ENCODE measurements around the gene EPSTI1.

The EPSTI1 gene

GRCh38 chr13:42970824-42971690 lies 21.0 kb downstream of the EPSTI1 start:
- DNase-seq, result no peak

DNA sequence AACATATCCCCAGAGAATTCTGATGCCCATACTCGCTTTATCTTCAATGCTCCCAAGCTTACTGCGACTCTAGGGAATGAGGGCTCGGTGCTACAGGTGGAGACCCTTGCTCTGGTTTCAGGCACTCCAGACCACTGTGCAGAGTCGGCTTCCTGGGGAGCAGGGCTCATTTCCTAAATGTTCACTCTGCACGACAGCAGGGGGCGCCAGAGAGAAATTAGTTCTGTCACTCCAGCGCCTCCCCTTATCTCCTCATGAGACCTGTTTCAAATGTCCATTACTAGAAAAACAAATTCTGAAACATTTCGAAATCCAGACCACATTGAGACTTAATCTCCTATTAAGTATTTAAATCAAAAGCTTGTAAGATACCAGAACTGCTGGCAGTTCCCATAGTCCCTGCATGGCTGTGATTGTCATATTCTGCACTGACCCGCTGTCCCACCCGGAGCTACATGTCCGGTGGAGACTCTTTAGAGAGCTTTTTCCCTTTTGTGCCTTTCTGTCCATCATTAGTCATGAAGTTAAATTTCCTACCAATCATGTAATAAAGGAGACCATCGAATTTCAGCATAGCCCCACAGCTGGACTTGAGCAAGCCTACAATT lies 22.4 kb downstream of the EPSTI1 start:
- no peak for DNase-seq

GRCh38 chr13:42968906-42969305 lies 23.1 kb downstream of the EPSTI1 start:
- DNase-seq, result no peak

- no peak for DNase-seq
Measured at GRCh38 chr13:42967660-42968059, 24.4 kb downstream of the EPSTI1 start.

DNA sequence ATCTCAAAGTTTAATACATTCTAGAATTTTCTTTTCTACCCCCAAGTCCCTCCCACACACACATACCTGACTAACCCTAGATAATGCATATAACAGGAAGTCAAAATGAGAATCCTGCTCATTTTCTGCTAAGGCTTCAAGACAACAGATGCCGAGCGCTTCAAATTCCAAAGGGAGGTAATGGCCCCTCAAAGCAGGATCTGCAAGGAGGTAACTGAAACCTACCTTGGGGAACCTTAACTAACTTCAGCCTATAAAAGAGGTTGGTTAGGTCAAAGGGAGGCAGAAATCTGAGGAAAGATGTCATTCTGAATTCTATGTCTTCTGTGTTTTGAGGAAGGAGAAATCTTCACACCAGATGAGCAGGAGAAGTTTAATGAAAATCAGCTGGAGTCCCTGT lies 26.8 kb downstream of the EPSTI1 start:
- no peak for DNase-seq

- no peak for DNase-seq
Measured at GRCh38 chr13:42964761-42965161, 27.3 kb downstream of the EPSTI1 start.

GRCh38 chr13:42959615-42960014 lies 32.4 kb downstream of the EPSTI1 start:
- DNase-seq, result no peak

DNA sequence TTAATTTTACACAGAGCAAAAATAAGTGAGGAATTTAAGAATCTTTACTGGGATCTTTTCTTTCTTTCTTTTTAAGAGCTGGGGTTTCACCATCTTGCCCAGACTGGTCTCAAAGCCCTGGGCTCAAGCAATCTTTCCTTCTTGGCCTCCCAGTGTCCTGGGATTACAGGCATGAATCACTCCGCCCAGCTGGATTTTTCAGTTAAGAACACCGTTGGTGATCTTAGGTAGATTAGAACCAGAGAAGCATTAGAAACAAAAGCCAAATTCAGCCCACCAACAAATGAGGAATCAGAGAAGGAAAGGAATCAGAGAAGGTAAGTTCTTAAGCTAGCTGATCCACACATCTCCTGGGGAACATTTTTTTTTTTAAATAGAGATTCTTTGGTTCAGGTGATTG lies 34.2 kb downstream of the EPSTI1 start:
- DNase-seq, result no peak

DNA sequence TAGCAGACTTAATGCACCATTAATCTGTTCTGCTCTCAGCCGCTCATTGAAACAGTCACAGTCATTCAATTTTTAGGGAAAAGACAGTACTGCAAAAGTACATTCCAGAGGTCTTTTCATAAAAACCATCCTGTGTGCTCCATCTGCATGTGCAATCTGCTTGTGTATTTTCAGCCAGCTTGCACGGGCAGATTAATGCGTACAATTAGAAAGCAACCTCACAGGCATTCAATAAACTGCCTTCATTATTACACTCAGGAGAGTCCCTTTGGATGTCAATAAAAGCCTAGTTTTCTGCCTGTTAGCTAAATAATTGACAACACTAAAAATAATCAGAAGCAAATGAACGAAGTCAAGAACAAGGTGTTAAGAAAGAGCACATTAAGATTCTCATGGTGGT lies 41.9 kb downstream of the EPSTI1 start:
- DNase-seq, result no peak

DNA sequence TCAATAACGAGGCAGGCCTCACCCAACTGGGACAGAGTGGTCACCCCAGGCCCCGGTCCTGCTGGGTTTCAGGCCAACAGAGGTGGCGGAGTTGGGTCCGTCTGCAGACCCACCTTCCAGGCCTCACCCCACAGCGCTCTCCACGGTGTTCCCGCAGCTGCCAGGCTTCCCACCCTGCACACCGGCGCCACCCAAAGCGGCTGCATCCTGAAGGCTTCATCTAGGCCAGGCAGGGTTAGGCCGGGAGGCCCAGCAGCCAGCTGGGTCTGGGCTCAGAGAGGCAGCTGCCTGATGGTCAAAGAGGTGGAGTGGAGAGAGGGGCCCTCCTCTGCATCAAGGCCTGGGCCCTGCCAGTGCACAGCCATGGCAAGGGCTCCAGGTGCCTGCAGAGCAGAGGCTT lies 44.1 kb downstream of the EPSTI1 start:
- no peak for DNase-seq

DNA sequence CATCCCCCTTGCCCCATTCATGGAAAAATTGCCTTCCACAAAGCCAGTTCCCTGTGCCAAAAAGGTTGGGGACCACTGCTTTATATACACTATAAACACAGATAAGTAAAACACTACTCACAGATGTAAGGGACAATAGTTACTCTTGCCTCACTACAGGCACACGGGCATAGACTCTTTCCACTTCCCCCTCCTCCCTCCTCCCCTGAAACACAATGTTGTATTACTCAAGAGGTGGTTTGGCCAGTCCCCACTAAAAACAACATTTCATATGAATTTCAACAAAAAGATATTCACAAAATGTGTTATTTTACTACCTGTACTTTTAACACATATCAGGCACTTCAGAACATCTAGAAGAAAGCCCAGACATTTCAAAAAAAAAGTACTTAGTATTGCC lies 45.1 kb downstream of the EPSTI1 start:
- no peak for DNase-seq

DNA sequence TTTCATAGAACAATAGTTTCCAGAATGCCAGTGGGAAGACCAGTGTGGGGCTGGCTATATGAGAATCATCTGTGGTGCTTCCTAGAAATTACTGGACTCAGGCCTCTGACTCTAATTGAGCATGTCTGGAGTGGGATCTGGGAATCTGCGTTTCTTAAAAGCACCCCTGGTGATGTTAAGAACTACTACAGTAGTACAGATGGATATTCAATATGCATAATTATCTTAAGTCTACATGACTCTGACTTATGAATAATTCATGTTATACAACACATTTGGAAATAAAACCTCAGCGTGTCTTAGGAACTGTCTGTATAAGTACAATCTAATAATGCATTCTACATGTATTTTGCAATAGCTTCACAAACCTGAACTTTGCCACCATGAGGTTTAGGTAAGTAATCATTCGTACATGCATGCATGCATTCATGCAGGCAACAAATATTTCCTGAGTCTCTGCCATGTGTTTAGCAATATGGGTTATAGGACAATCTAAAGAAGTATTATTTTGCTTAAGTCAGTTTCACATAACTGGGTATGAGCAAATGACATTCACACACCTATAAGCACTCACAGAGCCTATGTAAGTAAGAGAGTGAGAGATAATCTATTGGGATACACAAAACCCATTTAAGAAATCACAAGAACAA lies 62.0 kb downstream of the EPSTI1 start:
- DNase-seq, result no peak

DNA sequence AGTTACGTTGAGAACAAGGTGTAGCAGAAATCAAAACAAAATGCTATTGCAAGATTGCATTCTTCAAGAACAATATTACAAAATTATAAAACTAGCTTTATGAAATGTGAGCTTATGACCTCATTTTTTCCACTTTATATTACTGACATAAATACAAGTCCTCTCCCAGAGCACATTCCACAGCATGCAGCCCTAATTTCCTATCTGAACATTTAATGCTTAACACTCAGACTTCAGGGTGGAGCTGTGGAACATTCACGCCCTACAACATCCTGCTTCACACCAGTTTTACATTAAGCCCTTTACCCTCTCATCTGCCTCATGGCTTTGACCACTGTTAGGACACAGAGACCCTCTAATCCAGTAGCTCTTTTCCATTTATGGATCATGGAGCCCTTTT lies 65.5 kb downstream of the EPSTI1 start:
- DNase-seq, result no peak

DNA sequence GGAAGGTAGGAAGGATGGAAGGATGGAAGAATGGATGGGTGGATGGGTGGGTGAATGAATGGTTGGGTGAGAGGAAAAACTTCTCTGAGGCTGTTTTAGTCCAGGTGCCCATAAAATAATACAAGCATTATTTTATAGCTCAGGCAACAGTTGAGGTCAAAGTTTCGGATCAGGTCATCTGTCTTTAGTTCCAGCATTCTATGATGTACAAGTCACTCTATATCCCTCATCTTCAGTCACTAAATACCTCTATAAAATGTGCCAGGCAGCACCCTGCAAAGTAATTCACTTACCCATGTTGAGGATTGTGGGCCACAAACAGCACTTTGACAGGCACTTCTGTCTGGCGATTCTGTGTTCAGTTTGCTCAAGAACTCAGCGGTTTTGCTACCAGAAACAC lies 66.0 kb downstream of the EPSTI1 start:
- no peak for DNase-seq

- DNase-seq, result no peak
Measured at GRCh38 chr13:42925626-42926025, 66.4 kb downstream of the EPSTI1 start.

DNA sequence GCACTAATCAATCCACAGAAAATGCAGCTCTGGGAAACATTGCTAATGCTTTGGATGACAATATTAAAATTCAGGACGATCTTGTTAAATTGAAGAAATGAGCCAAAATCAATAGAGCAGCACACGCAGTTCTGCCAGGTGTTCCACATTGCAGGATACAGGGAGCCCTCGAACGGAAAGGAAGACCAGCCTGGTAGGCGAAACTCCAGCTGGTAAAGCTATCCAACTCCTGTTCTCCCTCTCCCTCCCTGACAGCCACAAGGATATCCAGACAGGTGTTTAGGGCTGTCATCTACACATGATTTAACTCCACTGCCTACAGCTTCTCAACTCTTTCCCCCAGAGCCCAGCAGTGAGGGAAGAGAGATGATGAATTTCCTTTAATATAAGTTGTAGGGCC lies 67.7 kb downstream of the EPSTI1 start:
- no peak for DNase-seq

GRCh38 chr13:42907745-42908144 lies 84.3 kb downstream of the EPSTI1 start:
- no peak for DNase-seq

DNA sequence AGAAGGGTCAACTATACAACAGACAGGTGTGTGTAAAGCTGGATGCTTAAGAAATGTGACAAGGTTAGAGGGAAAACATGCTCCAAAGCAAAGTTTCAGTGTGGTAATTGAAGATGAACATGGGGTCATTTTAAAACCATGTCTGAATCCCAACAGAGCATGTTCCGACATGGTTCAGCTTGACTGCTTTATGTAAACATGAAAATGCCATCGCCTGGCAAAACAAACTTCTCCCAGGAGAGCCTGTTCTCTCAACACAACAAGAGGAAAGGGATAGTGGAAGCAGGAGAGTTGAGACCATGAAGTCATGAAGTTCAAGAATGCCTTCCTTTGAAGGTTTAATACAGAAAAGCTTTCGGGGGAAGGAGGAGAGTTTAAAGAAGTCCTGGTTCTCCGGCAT lies 85.8 kb downstream of the EPSTI1 start:
- DNase-seq, result no peak

GRCh38 chr13:42905579-42905978 lies 86.5 kb downstream of the EPSTI1 start:
- no peak for DNase-seq

- no peak for DNase-seq
Measured at GRCh38 chr13:42899266-42899665, 92.8 kb downstream of the EPSTI1 start.

DNA sequence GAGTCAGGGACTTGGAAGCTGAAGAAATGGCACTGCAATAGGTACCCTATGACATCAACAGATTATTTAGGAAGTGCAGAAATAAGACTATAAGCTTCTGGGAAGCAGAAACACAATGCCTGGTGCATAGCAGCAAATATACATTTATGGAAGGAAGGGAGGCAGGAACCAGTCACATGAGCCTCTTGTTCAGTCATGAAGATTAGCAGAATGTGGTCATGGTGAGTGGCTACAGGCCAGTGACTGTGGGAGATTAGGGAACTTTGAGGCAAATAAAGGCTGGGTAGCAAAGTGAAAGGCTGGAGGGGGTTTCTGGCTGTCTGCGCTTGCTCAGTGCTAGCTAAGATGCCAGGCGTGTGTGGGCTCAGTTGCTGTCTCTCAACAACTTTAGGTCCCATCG lies 96.3 kb downstream of the EPSTI1 start:
- no peak for DNase-seq

DNA sequence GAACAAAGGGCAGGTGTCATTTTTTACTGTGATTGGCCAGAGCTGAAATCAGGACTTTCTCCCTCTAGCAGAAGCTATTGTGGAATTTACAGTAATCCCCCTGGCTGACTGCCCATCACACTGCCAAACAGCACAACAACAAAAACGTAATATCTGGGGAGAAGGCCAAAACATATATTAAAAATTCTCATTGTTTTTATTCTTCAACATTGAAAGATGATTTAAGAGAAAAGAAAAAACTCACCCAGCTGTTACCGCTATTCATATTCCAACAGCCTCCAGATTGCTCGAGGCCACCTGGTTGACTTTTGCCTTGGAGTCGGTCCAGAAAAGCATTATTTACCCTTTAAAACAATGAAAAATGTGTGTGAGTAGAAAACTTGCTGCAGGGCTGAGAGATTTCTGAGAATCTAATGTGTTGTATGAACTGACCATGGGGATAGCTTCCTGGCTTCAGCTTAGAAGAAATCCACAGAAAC lies 97.2 kb downstream of the EPSTI1 start:
- DNase-seq, result no peak

DNA sequence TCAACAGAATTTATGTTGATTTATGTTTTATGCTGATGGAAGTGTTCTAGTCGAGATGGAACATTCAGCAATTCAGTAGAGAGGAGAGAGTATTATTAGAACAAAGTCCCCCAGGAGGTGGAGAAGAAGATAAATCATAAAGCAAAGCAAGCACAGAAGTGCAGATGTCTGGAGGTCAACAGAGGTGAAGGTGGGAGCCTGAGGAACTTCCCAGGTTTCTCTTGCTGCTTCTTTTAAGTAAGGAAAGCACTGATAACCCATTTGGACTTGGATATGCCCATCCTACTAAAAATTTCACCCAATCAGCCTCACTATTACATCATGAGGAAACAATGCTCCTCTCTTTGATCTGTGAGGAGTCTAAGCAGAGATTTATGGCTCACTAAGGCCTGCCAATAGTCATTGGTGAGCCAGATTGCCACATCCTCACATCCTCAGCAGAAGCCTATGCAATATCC lies 98.8 kb downstream of the EPSTI1 start:
- no peak for DNase-seq

DNA sequence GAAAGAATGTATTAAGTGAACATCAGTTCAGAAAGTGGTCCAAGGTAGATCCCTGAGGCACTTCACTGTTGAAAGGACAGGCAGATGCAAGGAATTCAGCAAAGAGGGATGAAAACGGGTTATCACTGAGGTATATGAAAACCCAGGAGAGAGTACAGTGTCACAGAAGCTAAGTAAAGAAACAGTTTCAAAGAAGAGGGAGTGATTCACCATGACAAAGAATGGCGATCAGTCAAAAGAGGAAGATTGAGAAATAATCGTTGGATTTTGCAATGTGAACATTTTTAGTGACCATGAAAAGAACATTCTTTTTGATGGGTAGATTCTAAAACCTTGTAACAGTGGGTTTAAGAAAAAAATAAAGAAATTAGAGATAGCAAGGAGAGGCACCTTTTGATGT lies 99.3 kb downstream of the EPSTI1 start:
- peak; percentile 9 for DNase-seq

Data from SIG-M5 (cell line).